Measurements from ENCODE around the gene SIGLEC7.

SIGLEC7 gene

DNA sequence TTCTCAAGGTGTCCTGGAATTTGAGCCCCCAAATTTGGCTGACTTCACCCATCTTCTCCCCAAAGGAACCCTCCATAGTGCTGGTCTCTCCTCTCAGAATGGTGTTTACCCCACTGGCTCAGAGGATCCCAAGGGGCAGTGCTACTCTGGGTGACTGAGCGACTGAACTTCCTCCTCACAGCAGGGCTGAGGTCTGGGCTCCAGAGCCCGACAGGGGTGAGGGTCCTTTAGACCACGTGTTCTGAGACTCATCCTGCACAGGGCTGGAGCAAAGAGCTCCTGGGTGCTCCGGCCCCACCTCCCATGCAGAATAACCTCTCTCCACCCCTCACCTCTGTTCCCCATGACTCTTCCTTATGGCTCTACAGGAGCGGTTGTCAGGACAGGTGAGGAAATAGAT, 59.6 kb downstream of the SIGLEC7 start:
- Histone ChIP-seq H3K9ac (ENCODE audit: low read length) (no peak overlapping the region), H3F3A (ENCODE audit: insufficient read depth, low read length) (no peaks in the 10 kb centered on the region), H3K4me2 (ENCODE audit: low read length) (no peak overlapping the region), H3K79me2 (ENCODE audit: insufficient read depth, low read length) (no peaks in the 10 kb centered on the region), H3K36me3 (ENCODE audit: insufficient read depth, low read length) (no peaks in the 10 kb centered on the region), H3K9me2 (ENCODE audit: low read depth, low read length) (no peaks in the 10 kb centered on the region), H2AFZ (ENCODE audit: low read length) (no peak overlapping the region), H3K27ac (ENCODE audit: low read depth, low read length, poor library complexity, severe bottlenecking) (no peak overlapping the region), H3K4me1 (ENCODE audit: insufficient read depth, low read length, severe bottlenecking) (no peaks in the 10 kb centered on the region), H3K27me3 (ENCODE audit: insufficient read depth, low read length) (0 out of 2 replicates have a peak, but pooled peaks cover 6% of the 10 kb centered on the region), H3K4me3 (ENCODE audit: low read depth, low read length, poor library complexity, severe bottlenecking) (no peak overlapping the region), H3K9me3 (ENCODE audit: low read length) (no peaks in the 10 kb centered on the region), H4K20me1 (ENCODE audit: insufficient read depth, low read length) (no peaks in the 10 kb centered on the region)
- TF ChIP-seq CTCF (IDR thresholded peaks at IDR 0.05; ENCODE audit: low read length) = no peak
- TF ChIP-seq EZH2 (IDR thresholded peaks at IDR 0.05; ENCODE audit: borderline replicate concordance, low read length) = no peak

Measured in OCI-LY1 (cell line).